OCI-LY1 (cell line): ENCODE data around the gene GPR137B.

ENCODE experiments used
- CTCF ChIP-seq: fragments of 200-600 bp; sonication (generic), shearing (Covaris generic); IDR thresholded peaks from 2 replicates; pipeline ENCODE4 v1.5.1; 2017; ENCODE audit warnings: mild to moderate bottlenecking, antibody characterized with exemption, low read length, moderate library complexity, mixed read lengths
- EZH2 ChIP-seq: fragments of 200-600 bp; sonication (generic), shearing (Covaris generic); IDR thresholded peaks from 2 replicates; pipeline ENCODE4 v1.8.0; 2017; ENCODE audit warnings: borderline replicate concordance, mixed run types, mild to moderate bottlenecking, antibody characterized with exemption, low read length, moderate library complexity, mixed read lengths

GRCh38 chr1:236209713-236210112 lies 67.4 kb downstream of the GPR137B start:
- TF ChIP-seq CTCF, result no peak
- no peak for TF ChIP-seq EZH2
